ENCODE data around the gene COG5.

GRCh38 chr7:107267138-107267537 is 296.6 kb downstream of the COG5 start:
- no peak for TF ChIP-seq POLR2A (IDR thresholded peaks at IDR 0.05; ENCODE audit: low read depth, low read length)
- no peak for TF ChIP-seq DPF2 (IDR thresholded peaks at IDR 0.05)
- TF ChIP-seq SMC3 (IDR thresholded peaks at IDR 0.05; ENCODE audit: borderline replicate concordance, low read length), result no peak
